ENCODE measurements around the gene FAM20B. TPM values are rescaled to one million over a fixed set of nuclear protein-coding genes. Genes with fewer than 3 reads are reported as not detected.

Gene FAM20B
- total RNA-seq, 2 donors from 2014 or later: 55.8 to 62.3 TPM

GRCh38 chr1:179082333-179082998, 56.8 kb downstream of the FAM20B start:
- peak; percentile 47 for DNase-seq
- peak; percentile 50 to 56 for ATAC-seq
- intact Hi-C loops (cut with DNase I): loop anchor here in 1 of 2 donors (10.0 kb wide), 1 partner anchor 112 kb away; no protein-coding TSS in a partner anchor

DNA sequence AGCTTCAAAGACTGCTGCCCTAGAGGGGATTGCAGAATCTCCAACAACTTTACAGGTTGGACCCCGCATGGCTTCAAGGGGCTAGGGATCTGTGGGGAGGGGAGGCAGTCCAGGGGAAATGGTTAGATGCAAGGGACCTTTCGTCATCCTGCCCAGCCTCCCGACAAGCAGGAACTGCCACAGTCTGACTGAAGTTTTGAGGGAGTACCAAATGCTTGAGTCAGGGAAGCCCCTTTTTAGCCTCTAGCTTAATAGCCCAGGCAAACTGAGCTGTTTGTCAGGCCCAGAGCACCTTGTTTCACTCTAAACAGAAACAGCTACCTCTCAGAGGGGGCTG, 57.3 kb downstream of the FAM20B start:
- no peak for DNase-seq

DNA sequence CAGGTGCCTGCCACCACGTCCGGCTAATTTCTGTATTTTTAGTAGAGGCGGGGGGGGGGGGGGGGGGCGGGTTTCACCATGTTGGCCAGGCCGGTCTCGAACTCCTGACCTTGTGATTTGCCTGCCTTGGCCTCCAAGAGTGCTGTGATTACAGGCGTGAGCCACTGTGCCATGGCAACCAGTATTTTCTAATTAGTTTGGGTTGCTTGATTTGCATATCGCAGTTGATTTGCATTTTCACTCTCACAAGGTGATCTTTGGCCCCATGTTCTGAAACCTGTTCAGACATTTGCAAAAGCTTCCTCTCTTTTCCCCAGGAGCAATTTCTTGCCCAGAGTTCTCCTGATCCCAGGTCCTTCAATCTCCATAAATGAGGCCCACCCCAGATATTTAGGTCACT, 57.8 kb downstream of the FAM20B start:
- DNase-seq (no peak), ATAC-seq (no peak)
- intact Hi-C loops (cut with DNase I): loop anchor here in 1 of 2 donors (10.0 kb wide), 1 partner anchor 111 kb away; no protein-coding TSS in a partner anchor

More for the DNA sequence above, 57.3 kb downstream of the FAM20B start:
- no peak for ATAC-seq
- intact Hi-C loops (cut with DNase I): loop anchor here in 1 of 2 donors (10.0 kb wide), 1 partner anchor 112 kb away; no protein-coding TSS in a partner anchor

DNA sequence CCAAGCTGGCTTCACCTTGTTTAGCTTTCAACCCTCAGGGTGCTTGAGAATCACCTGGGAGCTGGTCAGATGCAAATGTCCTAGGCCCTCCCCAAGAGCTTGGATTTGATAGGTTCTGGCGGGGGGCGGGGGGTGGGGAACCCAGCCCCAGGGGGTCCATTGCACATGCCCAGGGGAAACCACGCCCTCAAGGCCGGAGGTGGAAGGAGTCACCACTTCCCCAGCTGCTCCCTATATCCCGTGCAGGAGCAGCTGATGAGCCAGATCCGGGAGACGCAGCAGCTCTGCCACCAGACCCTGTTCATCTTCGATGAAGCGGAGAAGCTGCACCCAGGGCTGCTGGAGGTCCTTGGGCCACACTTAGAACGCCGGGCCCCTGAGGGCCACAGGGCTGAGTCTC, 62.0 kb downstream of the FAM20B start:
- ATAC-seq (no peak), DNase-seq (no peak)
- intact Hi-C loops (cut with DNase I): loop anchor here in 1 of 2 donors (10.0 kb wide), 1 partner anchor 107 kb away; no protein-coding TSS in a partner anchor

DNA sequence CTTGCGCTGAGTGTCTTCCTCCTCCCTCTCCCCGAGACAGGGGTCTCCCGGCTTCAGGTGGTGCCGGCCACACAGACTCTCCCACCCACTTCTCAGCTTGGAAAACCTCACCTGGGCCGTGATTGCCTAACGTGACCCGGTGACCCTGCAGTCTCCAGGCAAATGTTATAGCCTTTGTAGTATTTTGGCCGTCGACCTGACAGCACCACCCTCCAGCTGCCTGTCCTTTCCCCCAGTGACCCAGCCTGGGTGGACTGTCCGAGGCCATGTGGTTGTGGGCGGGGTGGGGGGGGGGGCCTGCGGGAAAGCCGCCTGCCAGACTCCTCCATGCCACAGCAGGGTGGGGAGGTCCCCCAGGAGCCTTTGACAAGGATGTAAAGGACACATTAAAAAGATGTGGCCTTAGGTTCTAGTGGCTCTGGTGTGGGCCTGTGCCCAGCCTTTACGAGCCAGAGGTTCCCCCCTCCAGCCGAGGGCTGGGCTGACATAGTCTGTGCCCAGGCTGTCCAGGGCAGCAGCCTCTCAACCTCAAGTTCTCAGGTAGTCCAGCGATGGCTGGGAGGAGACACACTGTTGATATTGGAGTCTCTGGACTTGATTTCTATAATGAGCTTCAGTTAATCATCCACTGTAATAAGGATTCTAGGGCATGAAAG, 64.3 kb downstream of the FAM20B start:
- no peak for ATAC-seq
- no peak for DNase-seq
- intact Hi-C loops (cut with DNase I): loop anchor here in 1 of 2 donors (10.0 kb wide), 1 partner anchor 105 kb away; no protein-coding TSS in a partner anchor

- DNase-seq: no peak
- peak in 1 of 2 donors; percentile 17 for ATAC-seq
- intact Hi-C loops (cut with DNase I): no loop called here
Observed at GRCh38 chr1:179090522-179090921, 64.8 kb downstream of the FAM20B start.

DNA sequence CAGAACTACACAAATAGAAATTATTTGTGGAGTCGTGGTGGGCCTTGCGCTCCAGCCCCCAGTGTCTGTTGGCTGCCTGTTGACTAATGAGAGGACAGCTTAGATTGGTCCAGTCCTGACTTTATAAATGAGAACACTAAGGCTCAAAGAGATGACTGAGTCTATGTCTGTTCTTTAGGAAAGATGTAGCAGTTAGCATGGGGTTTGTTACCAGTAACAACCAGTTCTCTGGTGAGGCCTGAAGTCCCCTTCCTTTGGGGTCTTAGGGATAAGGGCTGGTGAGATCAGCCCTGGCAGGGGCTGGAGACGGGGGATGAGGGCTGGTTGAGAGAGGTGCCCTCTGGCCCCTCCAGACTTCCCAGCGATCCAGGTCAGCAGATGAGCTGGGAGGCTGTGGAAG, 65.2 kb downstream of the FAM20B start:
- ATAC-seq (no peak), DNase-seq (no peak)
- intact Hi-C loops (cut with DNase I): no loop called here

DNA sequence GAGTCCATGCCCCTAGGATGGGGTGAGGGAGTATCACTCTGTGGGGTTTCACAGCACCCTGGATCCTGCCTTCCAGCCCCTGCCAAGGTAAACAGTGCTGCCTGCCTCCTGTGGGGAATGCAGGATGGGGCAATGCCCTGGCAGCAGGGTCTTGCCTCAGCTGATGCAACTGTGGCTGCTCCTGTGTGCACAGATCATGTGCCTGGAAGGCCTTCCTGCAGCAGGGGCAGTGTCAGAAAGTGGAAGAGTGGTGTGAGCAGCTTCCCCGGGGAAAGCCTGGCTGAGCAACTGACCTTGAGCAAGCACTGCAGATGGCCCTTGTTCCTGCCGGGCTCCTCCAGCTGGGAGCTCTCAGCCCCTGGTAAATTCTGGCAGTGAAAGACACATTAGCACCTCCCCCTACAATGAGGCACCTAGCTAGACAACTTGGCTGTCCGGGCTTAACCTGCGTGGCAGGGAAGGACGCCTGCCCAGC, 66.0 kb downstream of the FAM20B start:
- peak; percentile 61 for DNase-seq
- ATAC-seq: peak; percentile 71 to 88
- intact Hi-C loops (cut with DNase I): no loop called here

- DNase-seq (no peak), ATAC-seq (no peak)
- intact Hi-C loops (cut with DNase I): no loop called here
Observed at GRCh38 chr1:179092896-179093461, 67.3 kb downstream of the FAM20B start.

DNA sequence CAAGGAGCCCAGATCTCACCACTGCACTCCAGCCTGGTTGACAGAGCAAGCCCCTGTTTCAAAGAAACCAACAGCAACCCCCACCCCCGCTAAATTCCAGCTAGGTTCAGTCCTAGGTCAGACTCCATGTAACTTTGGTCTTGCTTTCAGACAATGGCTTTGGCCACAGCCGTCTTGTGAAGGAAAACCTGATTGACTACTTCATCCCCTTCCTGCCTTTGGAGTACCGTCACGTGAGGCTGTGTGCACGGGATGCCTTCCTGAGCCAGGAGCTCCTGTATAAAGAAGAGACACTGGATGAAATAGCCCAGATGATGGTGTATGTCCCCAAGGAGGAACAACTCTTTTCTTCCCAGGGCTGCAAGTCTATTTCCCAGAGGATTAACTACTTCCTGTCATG, 69.1 kb downstream of the FAM20B start:
- ATAC-seq (no peak), DNase-seq (no peak)
- intact Hi-C loops (cut with DNase I): no loop called here

- intact Hi-C loops (cut with DNase I): no loop called here
- DNase-seq (no peak), ATAC-seq (no peak)
Observed at GRCh38 chr1:179095377-179095776, 69.7 kb downstream of the FAM20B start.

DNA sequence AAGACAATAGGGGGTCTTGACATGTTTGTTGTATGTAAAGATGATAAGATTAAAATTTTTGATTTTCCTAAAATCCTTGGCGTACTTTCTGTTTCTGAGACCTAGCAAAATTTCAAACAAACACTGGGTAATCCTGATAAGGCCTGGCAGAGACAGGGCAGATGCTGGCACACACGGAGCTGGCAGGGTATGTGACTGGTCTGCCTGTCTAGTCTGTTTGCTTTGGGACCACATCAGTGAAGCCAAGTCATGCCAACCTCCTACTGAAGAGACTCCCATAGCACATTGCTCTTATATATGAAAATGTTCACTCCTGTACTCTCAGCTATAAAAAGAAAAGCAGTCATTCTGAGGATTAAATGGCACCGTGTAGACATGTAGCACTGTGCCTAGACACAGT, 70.2 kb downstream of the FAM20B start:
- DNase-seq (no peak), ATAC-seq (peak in 1 of 2 donors; percentile 20)
- intact Hi-C loops (cut with DNase I): no loop called here

GRCh38 chr1:179099891-179100290, 74.2 kb downstream of the FAM20B start:
- DNase-seq: no peak
- no peak for ATAC-seq
- intact Hi-C loops (cut with DNase I): no loop called here

DNA sequence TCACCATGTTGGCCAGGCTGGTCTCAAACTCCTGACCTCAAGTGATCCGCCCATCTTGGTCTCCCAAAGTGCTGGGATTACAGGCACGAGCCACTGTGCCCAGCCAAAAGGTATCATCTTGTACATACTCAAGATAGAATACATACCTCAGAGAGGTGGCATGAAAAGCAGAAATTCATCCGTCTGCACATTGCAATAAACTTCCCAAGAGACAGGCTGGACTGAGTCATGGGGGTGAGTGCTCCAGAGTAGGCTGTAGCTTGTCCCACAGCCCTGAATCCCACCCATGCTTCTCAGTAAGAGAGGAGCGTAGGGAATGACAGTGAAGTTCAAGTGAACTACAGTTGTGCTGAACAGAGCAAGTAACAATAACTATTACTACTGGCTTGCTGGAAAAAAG, 75.9 kb downstream of the FAM20B start:
- intact Hi-C loops (cut with DNase I): no loop called here
- no peak for DNase-seq
- no peak for ATAC-seq

DNA sequence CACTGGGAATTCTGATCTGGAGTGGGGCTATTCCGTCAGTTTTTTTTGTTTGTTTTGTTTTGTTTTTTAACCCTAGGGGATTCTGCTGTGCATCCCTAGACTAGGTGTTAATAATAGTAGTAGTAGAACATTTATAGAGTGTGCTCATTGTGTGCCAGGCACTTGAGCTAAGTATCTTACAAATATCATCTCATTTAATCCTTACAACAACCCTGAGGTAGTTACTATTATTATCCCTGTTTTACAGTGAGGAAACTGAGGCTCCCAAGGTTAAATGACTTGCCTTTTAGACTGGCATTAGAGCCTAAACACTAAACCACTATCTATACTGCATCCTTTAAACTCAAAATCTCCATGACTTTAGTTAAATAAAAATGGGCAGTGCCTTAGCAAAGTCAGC, 78.3 kb downstream of the FAM20B start:
- DNase-seq: no peak
- intact Hi-C loops (cut with DNase I): no loop called here
- no peak for ATAC-seq

DNA sequence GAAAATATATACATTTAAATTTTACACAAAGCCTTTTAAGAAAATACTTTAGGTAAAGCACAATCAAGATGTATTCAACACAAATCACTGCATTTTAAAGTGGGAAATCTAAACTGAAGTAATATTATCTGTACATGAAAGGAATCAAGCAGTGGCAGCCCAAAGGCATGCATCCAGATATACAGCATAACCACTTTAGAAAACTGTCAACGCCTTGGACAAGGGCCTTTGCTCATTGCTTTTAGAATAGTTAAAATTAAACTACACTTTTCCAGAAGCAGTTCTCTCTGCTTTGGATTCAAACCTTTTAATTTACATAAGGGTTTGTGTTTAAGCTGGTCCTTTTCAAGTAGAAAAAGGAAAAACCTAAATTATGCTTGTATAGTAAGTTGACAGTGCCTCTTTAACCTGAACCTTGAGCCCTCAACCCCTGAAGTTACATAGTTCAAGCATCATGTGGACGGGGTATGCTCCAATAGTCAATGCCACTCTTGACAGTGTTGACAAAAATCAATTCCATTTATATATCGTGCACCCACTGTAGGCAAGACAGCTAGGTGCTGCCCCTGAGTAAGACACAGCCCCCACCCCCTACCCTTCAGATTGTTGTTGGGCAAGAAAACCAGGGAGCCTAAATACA, 79.0 kb downstream of the FAM20B start:
- intact Hi-C loops (cut with DNase I): no loop called here
- DNase-seq (no peak), ATAC-seq (no peak)

GRCh38 chr1:179105393-179105792, 79.7 kb downstream of the FAM20B start:
- intact Hi-C loops (cut with DNase I): no loop called here
- ATAC-seq (no peak), DNase-seq (no peak)

DNA sequence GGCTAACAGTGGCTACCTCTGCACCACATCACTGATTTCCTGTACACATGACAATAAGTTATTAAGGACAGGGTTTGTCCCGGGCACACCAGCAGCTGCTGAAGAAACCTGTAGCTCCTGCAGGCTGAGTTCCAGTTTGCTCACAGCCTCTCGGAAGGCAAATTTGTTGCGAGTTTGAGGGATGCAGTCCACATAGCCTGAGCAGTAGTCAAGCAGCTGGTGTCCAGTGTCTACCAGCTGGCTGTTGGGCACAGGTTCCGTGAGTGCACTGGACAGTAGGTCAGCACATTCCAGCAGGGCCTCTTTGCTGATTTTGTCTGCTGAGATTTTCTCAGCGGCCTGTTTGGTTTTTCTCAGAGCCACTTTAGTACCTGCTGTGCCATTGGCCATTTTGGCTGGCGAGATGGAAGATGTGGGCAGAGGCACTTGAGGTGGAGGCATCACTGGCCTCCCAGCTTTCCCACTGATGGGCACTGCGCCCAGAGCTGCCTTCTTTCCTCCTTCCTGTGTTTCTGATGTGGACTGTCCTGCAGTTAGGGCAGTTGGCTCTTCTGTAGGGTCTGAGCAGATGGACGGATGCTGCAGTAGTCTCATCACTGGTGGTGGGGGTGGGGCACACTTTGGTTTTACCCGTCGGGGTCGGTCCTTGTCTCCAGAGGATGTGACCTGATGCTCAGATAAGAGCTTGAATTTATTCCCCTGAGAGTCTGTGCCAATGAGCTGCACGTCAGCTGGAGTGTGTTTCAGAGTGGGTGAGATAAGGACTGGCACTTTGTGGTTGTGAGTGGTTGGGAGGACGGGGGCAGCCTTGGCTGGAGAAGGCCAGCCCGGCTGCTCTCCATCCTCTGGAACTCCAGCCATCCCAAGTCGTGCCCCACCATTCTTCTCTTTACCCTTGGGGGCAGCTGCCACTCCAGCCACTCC, 82.3 kb downstream of the FAM20B start:
- intact Hi-C loops (cut with DNase I): no loop called here
- peak; percentile 71 to 83 for ATAC-seq
- DNase-seq: no peak

- ATAC-seq: no peak
- intact Hi-C loops (cut with DNase I): no loop called here
Observed at GRCh38 chr1:179108644-179109043, 83.0 kb downstream of the FAM20B start.

More at GRCh38 chr1:179108644-179109043, 83.0 kb downstream of the FAM20B start:
- no peak for DNase-seq

Data from left cardiac atrium (tissue), 4 donors.